ENCODE results near the gene SDHB. TPM values are rescaled to one million over a fixed set of nuclear protein-coding genes. Genes with fewer than 3 reads are reported as not detected.

SDHB gene
- total and polyA plus RNA-seq, 2 of the 8 experiments (the other 6 are each of a cell fraction or from before 2014, with no cell fraction given): 84.0 to 98.7 TPM

DNA sequence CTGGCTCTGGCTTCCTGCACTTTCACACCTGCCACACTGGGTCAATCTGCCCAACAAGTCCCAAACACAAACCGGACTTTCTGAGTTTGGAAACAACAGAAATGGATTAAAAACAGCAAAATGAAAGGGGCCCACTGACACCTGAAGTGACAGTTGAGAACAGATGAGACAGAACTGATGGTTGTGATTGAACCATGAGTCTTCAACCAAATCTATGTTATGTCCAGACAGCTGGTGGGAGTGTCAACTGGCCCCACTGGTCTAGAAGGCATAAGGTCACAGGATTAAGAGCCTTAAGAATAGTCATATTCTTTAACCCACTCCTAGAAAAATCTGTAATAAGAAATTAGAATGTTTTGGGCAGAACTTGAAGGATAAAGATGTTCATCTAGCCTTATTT lies 29.1 kb downstream of the SDHB start (continued):
- TF ChIP-seq KDM1A (IDR thresholded peaks at IDR 0.05; ENCODE audit: borderline replicate concordance, low read length) (no peak), RFX5 (IDR thresholded peaks at IDR 0.05; ENCODE audit: borderline replicate concordance, low read depth, low read length) (no peak), HDAC2 (IDR thresholded peaks at IDR 0.05; ENCODE audit: borderline replicate concordance in 1 of 2, low read depth in 2 of 2, low read length in 2 of 2) (no peak)
- TF ChIP-seq, protein P1, sequence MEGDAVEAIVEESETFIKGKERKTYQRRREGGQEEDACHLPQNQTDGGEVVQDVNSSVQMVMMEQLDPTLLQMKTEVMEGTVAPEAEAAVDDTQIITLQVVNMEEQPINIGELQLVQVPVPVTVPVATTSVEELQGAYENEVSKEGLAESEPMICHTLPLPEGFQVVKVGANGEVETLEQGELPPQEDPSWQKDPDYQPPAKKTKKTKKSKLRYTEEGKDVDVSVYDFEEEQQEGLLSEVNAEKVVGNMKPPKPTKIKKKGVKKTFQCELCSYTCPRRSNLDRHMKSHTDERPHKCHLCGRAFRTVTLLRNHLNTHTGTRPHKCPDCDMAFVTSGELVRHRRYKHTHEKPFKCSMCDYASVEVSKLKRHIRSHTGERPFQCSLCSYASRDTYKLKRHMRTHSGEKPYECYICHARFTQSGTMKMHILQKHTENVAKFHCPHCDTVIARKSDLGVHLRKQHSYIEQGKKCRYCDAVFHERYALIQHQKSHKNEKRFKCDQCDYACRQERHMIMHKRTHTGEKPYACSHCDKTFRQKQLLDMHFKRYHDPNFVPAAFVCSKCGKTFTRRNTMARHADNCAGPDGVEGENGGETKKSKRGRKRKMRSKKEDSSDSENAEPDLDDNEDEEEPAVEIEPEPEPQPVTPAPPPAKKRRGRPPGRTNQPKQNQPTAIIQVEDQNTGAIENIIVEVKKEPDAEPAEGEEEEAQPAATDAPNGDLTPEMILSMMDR (IDR thresholded peaks at IDR 0.05; ENCODE audit: control extremely low read depth in 1 of 3, insufficient read depth in 1 of 3, low read depth in 1 of 3, low read length in 3 of 3): no peak
